DOHH2 (cell line): ENCODE measurements around the gene SMARCB1.

ENCODE experiments used
- H3F3A ChIP-seq: fragments of 200-600 bp; sonication (generic), shearing (Covaris generic); 2 replicates; pipeline ENCODE4 v1.6.0; 2016; ENCODE audit warnings: antibody characterized with exemption, mild to moderate bottlenecking; ENCODE audit not compliant: control insufficient read depth, insufficient read depth
- H3K27ac ChIP-seq: fragments of 200-600 bp; sonication (generic); 2 replicates; pipeline ENCODE4 v1.5.1; 2014; ENCODE audit warnings: low read depth, mild to moderate bottlenecking, low read length, moderate library complexity
- H3K27me3 ChIP-seq: fragments of 200-600 bp; sonication (generic); 2 replicates; pipeline ENCODE4 v1.6.1; 2014; ENCODE audit warnings: mild to moderate bottlenecking, low read length, mixed read lengths; ENCODE audit not compliant: control insufficient read depth
- H3K36me3 ChIP-seq: fragments of 200-600 bp; sonication (generic); 2 replicates; pipeline ENCODE4 v1.6.1; 2014; ENCODE audit warnings: mild to moderate bottlenecking, low read length, moderate library complexity, mixed read lengths; ENCODE audit not compliant: control insufficient read depth
- H3K4me1 ChIP-seq: fragments of 200-600 bp; sonication (generic); 2 replicates; pipeline ENCODE4 v1.6.1; 2014; ENCODE audit warnings: mild to moderate bottlenecking, low read length, mixed read lengths; ENCODE audit not compliant: control insufficient read depth
- H3K4me2 ChIP-seq: fragments of 200-600 bp; sonication (generic); 2 replicates; pipeline ENCODE4 v1.6.0; 2014; ENCODE audit warnings: mild to moderate bottlenecking, low read length, moderate library complexity
- H3K4me3 ChIP-seq: fragments of 200-600 bp; sonication (generic); 2 replicates; pipeline ENCODE4 v1.5.1; 2014; ENCODE audit warnings: mild to moderate bottlenecking, low read length, mixed read lengths
- H3K79me2 ChIP-seq: fragments of 200-600 bp; sonication (generic); 2 replicates; pipeline ENCODE4 v1.6.1; 2014; ENCODE audit warnings: mild to moderate bottlenecking, low read length, mixed read lengths; ENCODE audit not compliant: control insufficient read depth
- H3K9me2 ChIP-seq: fragments of 200-600 bp; sonication (generic); replicated peaks from 2 replicates; pipeline ENCODE4 v1.6.1; 2014; ENCODE audit warnings: mild to moderate bottlenecking, low read length, mixed read lengths; ENCODE audit not compliant: control insufficient read depth
- H3K9me3 ChIP-seq: fragments of 200-600 bp; sonication (generic); 2 replicates; pipeline ENCODE4 v1.6.1; 2014; ENCODE audit warnings: antibody characterized with exemption, low read length, mixed read lengths; ENCODE audit not compliant: control insufficient read depth, insufficient read depth
- H4K20me1 ChIP-seq: fragments of 200-600 bp; sonication (generic); 2 replicates; pipeline ENCODE4 v1.6.0; 2014; ENCODE audit warnings: low read depth, mild to moderate bottlenecking, antibody characterized with exemption, low read length, moderate library complexity; ENCODE audit not compliant: control insufficient read depth, insufficient read depth
- CTCF ChIP-seq: fragments of 200-600 bp; sonication (generic); IDR thresholded peaks from one replicate; pipeline ENCODE4 v1.5.1; 2014; ENCODE audit warnings: antibody characterized with exemption, mild to moderate bottlenecking, low read depth, low read length; ENCODE audit not compliant: poor library complexity, severe bottlenecking
- EZH2phosphoT487 ChIP-seq: fragments of 200-600 bp; sonication (generic); IDR thresholded peaks from 2 replicates; pipeline ENCODE4 v1.6.1; 2017; ENCODE audit warnings: borderline replicate concordance, mild to moderate bottlenecking, antibody characterized with exemption, low read length, moderate library complexity, mixed read lengths

SMARCB1 gene

GRCh38 chr22:23804781-23805291 lies 18.1 kb downstream of the SMARCB1 start:
- Histone ChIP-seq H3K4me1 (peaks cover 73% of the 10 kb centered on the region), H3K4me2 (peak overlapping the region; percentile 99), H3K27ac (peak overlapping the region; percentile 97), H3K36me3 (peaks cover 75% of the 10 kb centered on the region), H4K20me1 (no peaks in the 10 kb centered on the region), H3K27me3 (no peaks in the 10 kb centered on the region), H3K79me2 (peaks cover 86% of the 10 kb centered on the region), H3F3A (peaks cover 41% of the 10 kb centered on the region), H3K9me3 (no peaks in the 10 kb centered on the region), H3K9me2 (no peaks in the 10 kb centered on the region), H3K4me3 (peak overlapping the region; percentile 98)
- TF ChIP-seq EZH2phosphoT487 (no peak), CTCF (peak; percentile 32)

GRCh38 chr22:23806837-23807236 lies 20.1 kb downstream of the SMARCB1 start:
- Histone ChIP-seq H3K4me1 (peaks cover 53% of the 10 kb centered on the region), H3K9me3 (no peaks in the 10 kb centered on the region), H3F3A (peaks cover 23% of the 10 kb centered on the region), H3K9me2 (no peaks in the 10 kb centered on the region), H4K20me1 (no peaks in the 10 kb centered on the region), H3K4me2 (peak overlapping the region; percentile 99), H3K36me3 (peaks cover 69% of the 10 kb centered on the region), H3K27ac (peak overlapping the region; percentile 97), H3K79me2 (peaks cover 95% of the 10 kb centered on the region), H3K4me3 (peak overlapping the region; percentile 98), H3K27me3 (no peaks in the 10 kb centered on the region)
- no peak for TF ChIP-seq CTCF
- TF ChIP-seq EZH2phosphoT487: no peak

GRCh38 chr22:23812378-23812777 lies 25.6 kb downstream of the SMARCB1 start:
- H3K79me2 ChIP-seq: peaks cover 91% of the 10 kb centered on the region

More at GRCh38 chr22:23812378-23812777, 25.6 kb downstream of the SMARCB1 start:
- Histone ChIP-seq H3K4me2 (no peak overlapping the region), H3K36me3 (peaks cover 64% of the 10 kb centered on the region), H3K4me1 (peaks cover 26% of the 10 kb centered on the region), H4K20me1 (no peaks in the 10 kb centered on the region), H3K9me2 (no peaks in the 10 kb centered on the region), H3K4me3 (no peak overlapping the region), H3K27me3 (no peaks in the 10 kb centered on the region), H3K27ac (no peak overlapping the region), H3K9me3 (no peaks in the 10 kb centered on the region), H3F3A (0 out of 2 replicates have a peak, but pooled peaks cover 8% of the 10 kb centered on the region)
- TF ChIP-seq EZH2phosphoT487: no peak
- no peak for TF ChIP-seq CTCF
